Osteoblast (primary cell): ENCODE results near the gene CHD9NB. TPM values are rescaled to one million over a fixed set of nuclear protein-coding genes. Genes with fewer than 3 reads are reported as not detected.

Experiments used
- DNase-seq: peaks from one replicate; pipeline ENCODE4 v3.0.0; 2011; ENCODE audit warnings: low spot score, mixed read lengths; ENCODE audit not compliant: insufficient read length; ENCODE audit errors: missing footprints
- H2AFZ ChIP-seq: 2 replicates; pipeline ENCODE4 v1.6.0; 2011; ENCODE audit warnings: mild to moderate bottlenecking, low read length
- H3K27ac ChIP-seq: 2 replicates; pipeline ENCODE4 v1.5.1; 2011; ENCODE audit warnings: mild to moderate bottlenecking, low read depth, low read length, moderate library complexity
- H3K27me3 ChIP-seq: 2 replicates; pipeline ENCODE4 v1.6.0; 2012; ENCODE audit warnings: mild to moderate bottlenecking, control low read depth, inconsistent platforms, low read length, moderate library complexity; ENCODE audit not compliant: insufficient read depth
- H3K36me3 ChIP-seq: 2 replicates; pipeline ENCODE4 v1.5.1; 2011; ENCODE audit warnings: mild to moderate bottlenecking, low read length, control low read depth, moderate library complexity; ENCODE audit not compliant: insufficient read depth
- H3K4me1 ChIP-seq: 2 replicates; pipeline ENCODE4 v1.5.1; 2011; ENCODE audit warnings: mild to moderate bottlenecking, low read length, control low read depth, moderate library complexity; ENCODE audit not compliant: insufficient read depth
- H3K4me2 ChIP-seq: 2 replicates; pipeline ENCODE4 v1.6.0; 2011; ENCODE audit warnings: mild to moderate bottlenecking, low read length; ENCODE audit not compliant: insufficient read depth
- H3K4me3 ChIP-seq: fragments of 200-600 bp; sonication (generic); 3 replicates; pipeline ENCODE4 v1.5.1; 2012; ENCODE audit warnings: mild to moderate bottlenecking, low read length, inconsistent platforms; ENCODE audit not compliant: insufficient read depth
- H3K79me2 ChIP-seq: 2 replicates; pipeline ENCODE4 v1.6.0; 2012; ENCODE audit warnings: mild to moderate bottlenecking, low read length, control low read depth, inconsistent platforms; ENCODE audit not compliant: insufficient read depth
- H3K9me3 ChIP-seq: 2 replicates; pipeline ENCODE4 v1.5.1; 2011; ENCODE audit warnings: low read depth, low read length, control low read depth
- H4K20me1 ChIP-seq: 2 replicates; pipeline ENCODE4 v1.6.0; 2012; ENCODE audit warnings: mild to moderate bottlenecking, low read length, control low read depth; ENCODE audit not compliant: insufficient read depth
- CTCF ChIP-seq: IDR thresholded peaks from 2 replicates; pipeline ENCODE4 v1.5.1; 2011; ENCODE audit warnings: mild to moderate bottlenecking, low read depth, low read length, moderate library complexity; ENCODE audit errors: extremely low read depth
- total RNA-seq: library from RNA; depleted of rRNA; stranded (reverse); fragments of >200 nt; gene quantifications from 2 replicates; pipeline ENCODE4 v1.2.3, GENCODE V29; 2012

Gene CHD9NB
- total RNA-seq, 1 donor, result 1.1 TPM

DNA sequence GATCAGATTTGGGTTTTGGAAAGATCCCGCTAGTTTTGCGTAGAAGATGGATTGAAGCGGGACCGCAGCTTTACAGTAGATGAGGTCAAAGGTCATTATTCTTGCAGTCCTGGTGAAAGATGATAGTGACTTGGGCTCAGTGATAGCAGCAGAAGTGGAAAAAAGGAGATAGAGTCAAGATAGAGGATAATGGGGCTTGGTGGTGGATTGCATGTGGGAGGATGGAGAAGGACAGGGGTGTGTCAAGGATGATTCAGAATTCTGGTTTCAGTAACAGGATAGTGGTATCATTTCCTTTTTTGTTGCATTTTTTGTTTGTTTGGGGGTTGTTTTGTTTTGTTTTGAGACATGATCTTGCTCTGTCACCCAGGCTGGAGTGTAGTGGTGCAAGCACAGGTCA lies 28.7 kb downstream of the CHD9NB start:
- Histone ChIP-seq H3K79me2 (no peaks in the 10 kb centered on the region), H3K27me3 (no peaks in the 10 kb centered on the region), H3K4me3 (no peak overlapping the region), H3K4me1 (no peaks in the 10 kb centered on the region), H3K27ac (no peak overlapping the region), H3K9me3 (no peaks in the 10 kb centered on the region), H3K36me3 (no peaks in the 10 kb centered on the region), H3K4me2 (no peak overlapping the region), H2AFZ (no peak overlapping the region), H4K20me1 (no peaks in the 10 kb centered on the region)
- no peak for DNase-seq
- TF ChIP-seq CTCF, result no peak

DNA sequence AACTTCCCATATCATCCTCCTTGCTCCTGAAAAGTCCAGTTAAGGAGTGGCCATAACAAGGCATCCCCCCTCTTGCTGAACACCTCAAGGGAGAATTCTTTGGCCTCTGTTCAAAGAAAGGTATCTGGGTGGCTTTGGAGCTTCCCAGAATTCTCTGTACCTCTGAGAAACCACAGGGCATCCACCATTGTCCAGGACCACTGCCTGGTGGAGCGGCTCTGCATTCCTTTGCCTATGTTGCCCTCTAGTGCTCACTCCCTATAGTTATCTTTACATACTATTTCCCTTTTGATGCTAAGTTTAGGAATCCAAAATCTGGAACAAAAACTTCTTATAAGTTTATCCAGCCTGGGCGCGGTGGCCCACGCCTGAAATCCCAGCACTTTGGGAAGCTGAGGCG lies 30.3 kb downstream of the CHD9NB start:
- H3K9me3 ChIP-seq, result no peaks in the 10 kb centered on the region
- H3K27ac ChIP-seq, result no peak overlapping the region
- no peak overlapping the region for H3K4me3 ChIP-seq
- peak; percentile 56 for TF ChIP-seq CTCF
- no peaks in the 10 kb centered on the region for H3K4me1 ChIP-seq
- H3K27me3 ChIP-seq, result no peaks in the 10 kb centered on the region
- no peaks in the 10 kb centered on the region for H3K36me3 ChIP-seq
- H4K20me1 ChIP-seq, result no peaks in the 10 kb centered on the region
- no peaks in the 10 kb centered on the region for H3K79me2 ChIP-seq
- H3K4me2 ChIP-seq, result no peak overlapping the region
- H2AFZ ChIP-seq, result peak overlapping the region; percentile 3
- DNase-seq, result peak; percentile 66

DNA sequence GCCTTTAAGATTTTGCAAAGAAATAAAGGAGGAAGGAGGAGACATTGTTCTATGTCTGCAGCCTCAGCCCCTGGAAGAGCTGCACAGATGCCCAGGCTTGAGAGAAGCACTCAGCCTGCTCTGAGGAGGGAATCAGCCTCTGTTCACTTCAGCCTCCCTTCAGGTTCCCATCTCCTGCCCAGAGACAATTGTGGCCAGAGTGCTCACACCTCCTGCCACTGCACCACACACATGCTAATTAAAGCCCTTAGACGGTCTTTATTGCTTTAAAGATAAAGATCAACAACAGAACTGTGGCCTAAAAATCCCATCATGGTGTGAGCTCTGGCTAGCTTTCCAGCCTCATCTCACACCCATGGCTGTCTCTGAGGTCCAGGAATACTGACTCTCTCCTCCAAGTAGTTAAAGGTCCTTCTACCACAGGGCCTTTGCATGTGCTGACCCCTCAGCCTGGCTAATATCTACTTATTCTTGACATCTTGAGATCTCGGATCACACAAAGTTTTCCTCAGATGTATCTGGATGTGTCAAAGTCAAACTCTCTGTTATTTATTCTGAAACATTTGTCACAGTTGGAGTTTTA lies 33.8 kb downstream of the CHD9NB start:
- Histone ChIP-seq H3K4me1 (no peaks in the 10 kb centered on the region), H3K4me3 (no peak overlapping the region), H2AFZ (no peak overlapping the region), H3K79me2 (no peaks in the 10 kb centered on the region), H3K27ac (no peak overlapping the region), H3K4me2 (no peak overlapping the region), H3K36me3 (no peaks in the 10 kb centered on the region), H3K9me3 (no peaks in the 10 kb centered on the region), H3K27me3 (no peaks in the 10 kb centered on the region), H4K20me1 (no peaks in the 10 kb centered on the region)
- DNase-seq, result no peak
- TF ChIP-seq CTCF, result no peak

GRCh38 chr16:53014287-53014686 lies 38.4 kb downstream of the CHD9NB start:
- Histone ChIP-seq H3K4me2 (no peak overlapping the region), H3K4me3 (no peak overlapping the region), H3K79me2 (no peaks in the 10 kb centered on the region), H2AFZ (no peak overlapping the region), H3K27ac (no peak overlapping the region), H3K4me1 (no peaks in the 10 kb centered on the region), H3K27me3 (no peaks in the 10 kb centered on the region), H3K9me3 (no peaks in the 10 kb centered on the region), H4K20me1 (no peaks in the 10 kb centered on the region), H3K36me3 (no peaks in the 10 kb centered on the region)
- no peak for TF ChIP-seq CTCF
- no peak for DNase-seq
